ENCODE results near the gene DCUN1D3. TPM values are rescaled to one million over a fixed set of nuclear protein-coding genes. Genes with fewer than 3 reads are reported as not detected.

The DCUN1D3 gene
- total RNA-seq, 2 donors from 2014 or later: 10.0 to 13.4 TPM

- H3K27me3 ChIP-seq: no peaks in the 10 kb centered on the region
- H3K36me3 ChIP-seq: peaks cover 17% of the 10 kb centered on the region
- peaks cover 0 to 3% of the 10 kb centered on the region in 2 donors for H3K4me1 ChIP-seq
- no peak for DNase-seq (ENCODE audit: low spot score)
- no peak for TF ChIP-seq CTCF (IDR thresholded peaks at IDR 0.05)
- H3K4me3 ChIP-seq: no peak overlapping the region
- no peaks in the 10 kb centered on the region for H3K9me3 ChIP-seq
- no peak overlapping the region for H3K27ac ChIP-seq
Observed at GRCh38 chr16:20923876-20924275, 23.7 kb upstream of the DCUN1D3 start.

- H3K4me1 ChIP-seq: peaks cover 0 to 12% of the 10 kb centered on the region in 2 donors
- peaks cover 17% of the 10 kb centered on the region for H3K36me3 ChIP-seq
- DNase-seq (ENCODE audit: low spot score): no peak
- H3K27me3 ChIP-seq: no peaks in the 10 kb centered on the region
- H3K9me3 ChIP-seq: no peaks in the 10 kb centered on the region
- H3K27ac ChIP-seq: no peak overlapping the region
- TF ChIP-seq CTCF (IDR thresholded peaks at IDR 0.05): no peak
- no peak overlapping the region for H3K4me3 ChIP-seq
Observed at GRCh38 chr16:20920799-20921198, 20.6 kb upstream of the DCUN1D3 start.

- no peak overlapping the region for H3K27ac ChIP-seq
Observed at GRCh38 chr16:20920091-20920490, 19.9 kb upstream of the DCUN1D3 start.

GRCh38 chr16:20918486-20919239 lies 18.5 kb upstream of the DCUN1D3 start:
- H3K27me3 ChIP-seq: no peaks in the 10 kb centered on the region
- peaks cover 0 to 12% of the 10 kb centered on the region in 2 donors for H3K4me1 ChIP-seq
- no peak for TF ChIP-seq CTCF (IDR thresholded peaks at IDR 0.05)
- peak overlapping the region; percentile 40 to 62 for H3K27ac ChIP-seq
- no peak overlapping the region for H3K4me3 ChIP-seq
- DNase-seq (ENCODE audit: low spot score): peak; percentile 87
- no peaks in the 10 kb centered on the region for H3K9me3 ChIP-seq
- H3K36me3 ChIP-seq: peaks cover 13% of the 10 kb centered on the region

More at GRCh38 chr16:20920091-20920490, 19.9 kb upstream of the DCUN1D3 start:
- no peak for TF ChIP-seq CTCF (IDR thresholded peaks at IDR 0.05)
- Histone ChIP-seq H3K4me3 (no peak overlapping the region), H3K4me1 (peaks cover 0 to 12% of the 10 kb centered on the region in 2 donors), H3K27me3 (no peaks in the 10 kb centered on the region), H3K9me3 (no peaks in the 10 kb centered on the region), H3K36me3 (peaks cover 17% of the 10 kb centered on the region)
- DNase-seq (ENCODE audit: low spot score): no peak

- Histone ChIP-seq H3K4me1 (peaks cover 0 to 22% of the 10 kb centered on the region in 2 donors), H3K9me3 (no peaks in the 10 kb centered on the region), H3K4me3 (no peak overlapping the region), H3K27me3 (no peaks in the 10 kb centered on the region), H3K27ac (no peak overlapping the region), H3K36me3 (peaks cover 5% of the 10 kb centered on the region)
- DNase-seq (ENCODE audit: low spot score): no peak
- no peak for TF ChIP-seq CTCF (IDR thresholded peaks at IDR 0.05)
Observed at GRCh38 chr16:20916942-20917341, 16.8 kb upstream of the DCUN1D3 start.

Data from right atrium auricular region (tissue), 2 donors.